ENCODE results near the gene RASSF8. TPM values are rescaled to one million over a fixed set of nuclear protein-coding genes. Genes with fewer than 3 reads are reported as not detected.

Gene RASSF8
- 100 to 1,000 TPM in 2 of 4 donors, 10 to 100 TPM in 2; 93.2 to 127 (median 111) TPM for total RNA-seq

GRCh38 chr12:25958428-25959070 lies at the start of gene RASSF8:
TSS of gene RASSF8 (plus strand) at chr12:25958682. CDS start at chr12:26055344, 96,662 bp downstream.
- TF ChIP-seq EP300 (IDR thresholded peaks at IDR 0.05): no peak
- peak; percentile 61 for TF ChIP-seq POLR2AphosphoS5 (IDR thresholded peaks at IDR 0.05)
- peak in 1 of 4 experiments; percentile 18 for TF ChIP-seq CTCF (IDR thresholded peaks at IDR 0.05)
- peak; percentile 58 to 93 for TF ChIP-seq POLR2A (IDR thresholded peaks at IDR 0.05)
- WGBS, 2 donors (ENCODE audit: low coverage in 1 of 2): no CpG with 5 or more reads among the region's 113 CpGs
- Histone ChIP-seq H3K27me3 (no peaks in the 10 kb centered on the region), H3K9me3 (no peaks in the 10 kb centered on the region), H3K4me3 (peak within 1 kb of the TSS; percentile 78 to 99), H3K4me1 (peaks cover 12 to 49% (median 12%) of the 10 kb centered on the region in 3 donors), H3K36me3 (peaks cover 0 to 10% of the 10 kb centered on the region in 2 donors), H3K27ac (peak within 1 kb of the TSS; percentile 93 to 99 (median 96))
- peak; percentile 93 for ATAC-seq

- Histone ChIP-seq H3K4me1 (no peaks in the 10 kb centered on the region), H3K36me3 (no peaks in the 10 kb centered on the region), H3K27ac (no peak overlapping the region), H3K9me3 (peaks cover 0 to 6% (median 0%) of the 10 kb centered on the region in 3 donors), H3K27me3 (no peaks in the 10 kb centered on the region), H3K4me3 (no peak overlapping the region)
- no peak for TF ChIP-seq CTCF (IDR thresholded peaks at IDR 0.05)
- no peak for ATAC-seq
- WGBS, 2 donors (ENCODE audit: low coverage in 1 of 2): 74 to 80% methylated on average over 1 to 2 of the region's 2 CpGs
Observed at GRCh38 chr12:25914551-25914950, 43.9 kb upstream of the RASSF8 start.

GRCh38 chr12:25924491-25925001 lies 33.9 kb upstream of the RASSF8 start:
- no peak for ATAC-seq
- H3K4me1 ChIP-seq: no peaks in the 10 kb centered on the region
- H3K9me3 ChIP-seq: no peaks in the 10 kb centered on the region
- no peaks in the 10 kb centered on the region for H3K27me3 ChIP-seq
- no peak overlapping the region for H3K27ac ChIP-seq
- 57 to 79% methylated on average over 5 to 6 of the region's 7 CpGs for WGBS, 2 donors (ENCODE audit: low coverage in 1 of 2)
- TF ChIP-seq POLR2A (IDR thresholded peaks at IDR 0.05) (no peak), EP300 (IDR thresholded peaks at IDR 0.05) (no peak), CTCF (IDR thresholded peaks at IDR 0.05) (no peak), POLR2AphosphoS5 (IDR thresholded peaks at IDR 0.05) (no peak)
- H3K4me3 ChIP-seq: no peak overlapping the region
- H3K36me3 ChIP-seq: no peaks in the 10 kb centered on the region

GRCh38 chr12:25925064-25925463 lies 33.4 kb upstream of the RASSF8 start:
- Histone ChIP-seq H3K4me1 (no peaks in the 10 kb centered on the region), H3K4me3 (no peak overlapping the region), H3K27ac (no peak overlapping the region), H3K36me3 (no peaks in the 10 kb centered on the region), H3K27me3 (no peaks in the 10 kb centered on the region), H3K9me3 (no peaks in the 10 kb centered on the region)
- no peak for ATAC-seq
- TF ChIP-seq EP300 (IDR thresholded peaks at IDR 0.05) (no peak), CTCF (IDR thresholded peaks at IDR 0.05) (no peak), POLR2AphosphoS5 (IDR thresholded peaks at IDR 0.05) (no peak), POLR2A (IDR thresholded peaks at IDR 0.05) (no peak)
- WGBS, 2 donors (ENCODE audit: low coverage in 1 of 2): 83 to 87% methylated on average over 3 of the region's 7 CpGs

- TF ChIP-seq CTCF (IDR thresholded peaks at IDR 0.05) (no peak), POLR2A (IDR thresholded peaks at IDR 0.05) (no peak), EP300 (IDR thresholded peaks at IDR 0.05) (no peak), POLR2AphosphoS5 (IDR thresholded peaks at IDR 0.05) (no peak)
- no peaks in the 10 kb centered on the region for H3K27me3 ChIP-seq
- no peak for ATAC-seq
- no peaks in the 10 kb centered on the region for H3K4me1 ChIP-seq
- no peak overlapping the region for H3K27ac ChIP-seq
- H3K9me3 ChIP-seq: no peaks in the 10 kb centered on the region
- H3K36me3 ChIP-seq: no peaks in the 10 kb centered on the region
- H3K4me3 ChIP-seq: no peak overlapping the region
- 45 to 71% methylated on average over 5 of the region's 5 CpGs for WGBS, 2 donors (ENCODE audit: low coverage in 1 of 2)
Observed at GRCh38 chr12:25926536-25926935, 31.9 kb upstream of the RASSF8 start.
